ENCODE measurements around the gene YAP1.

- no peak for TF ChIP-seq CTCF (IDR thresholded peaks at IDR 0.05)
- no peak for TF ChIP-seq POLR2A (IDR thresholded peaks at IDR 0.05)
Measured at GRCh38 chr11:102121329-102121728, 11.1 kb downstream of the YAP1 start.
